ENCODE data around the gene AGTR1.
"Not testable (repeated sequence)": the region's sequence is repeated elsewhere in the genome, so short reads cannot be mapped to it uniquely, and the experiment has no call there.

The AGTR1 gene

GRCh38 chr3:148718982-148719862 lies 21.5 kb downstream of the AGTR1 start:
- DNase-seq (ENCODE audit: low read depth in 2 of 2) = no peak

GRCh38 chr3:148720873-148721272 lies 23.2 kb downstream of the AGTR1 start:
- DNase-seq (ENCODE audit: low read depth in 2 of 2) = no peak

GRCh38 chr3:148723631-148724030 lies 25.9 kb downstream of the AGTR1 start:
- no peak for DNase-seq (ENCODE audit: low read depth in 2 of 2)

- no peak for DNase-seq (ENCODE audit: low read depth in 2 of 2)
Measured at GRCh38 chr3:148727231-148727630, 29.5 kb downstream of the AGTR1 start.

- DNase-seq (ENCODE audit: low read depth in 2 of 2) = no peak
Measured at GRCh38 chr3:148728753-148729152, 31.1 kb downstream of the AGTR1 start.

- no peak for DNase-seq (ENCODE audit: low read depth in 2 of 2)
Measured at GRCh38 chr3:148729476-148730055, 31.9 kb downstream of the AGTR1 start.

GRCh38 chr3:148730676-148731075 lies 33.0 kb downstream of the AGTR1 start:
- no peak for DNase-seq (ENCODE audit: low read depth in 2 of 2)

- no peak for DNase-seq (ENCODE audit: low read depth in 2 of 2)
Measured at GRCh38 chr3:148735597-148735996, 37.9 kb downstream of the AGTR1 start.

GRCh38 chr3:148736086-148736485 lies 38.4 kb downstream of the AGTR1 start:
- DNase-seq (ENCODE audit: low read depth in 2 of 2) = no peak

GRCh38 chr3:148737104-148737530 lies 39.4 kb downstream of the AGTR1 start:
- DNase-seq (ENCODE audit: low read depth in 2 of 2) = no peak

- DNase-seq (ENCODE audit: low read depth in 2 of 2) = no peak
Measured at GRCh38 chr3:148739720-148740119, 42.0 kb downstream of the AGTR1 start.

- no peak for DNase-seq (ENCODE audit: low read depth in 2 of 2)
Measured at GRCh38 chr3:148740291-148740690, 42.6 kb downstream of the AGTR1 start.

- no peak for DNase-seq (ENCODE audit: low read depth in 2 of 2)
Measured at GRCh38 chr3:148741219-148741618, 43.5 kb downstream of the AGTR1 start.

- DNase-seq (ENCODE audit: low read depth in 2 of 2) = no peak
Measured at GRCh38 chr3:148742118-148742517, 44.4 kb downstream of the AGTR1 start.

GRCh38 chr3:148746053-148746452 lies 48.4 kb downstream of the AGTR1 start:
- no peak for DNase-seq (ENCODE audit: low read depth in 2 of 2)

GRCh38 chr3:148748283-148748682 lies 50.6 kb downstream of the AGTR1 start:
- DNase-seq (ENCODE audit: low read depth in 2 of 2) = no peak

- no peak for DNase-seq (ENCODE audit: low read depth in 2 of 2)
Measured at GRCh38 chr3:148750296-148750695, 52.6 kb downstream of the AGTR1 start.

GRCh38 chr3:148751461-148751860 lies 53.8 kb downstream of the AGTR1 start:
- DNase-seq (ENCODE audit: low read depth in 2 of 2) = no peak

- DNase-seq (ENCODE audit: low read depth in 2 of 2) = not testable (repeated sequence)
Measured at GRCh38 chr3:148753385-148753784, 55.7 kb downstream of the AGTR1 start.

- no peak for DNase-seq (ENCODE audit: low read depth in 2 of 2)
Measured at GRCh38 chr3:148755570-148755969, 57.9 kb downstream of the AGTR1 start.

- DNase-seq (ENCODE audit: low read depth in 2 of 2) = no peak
Measured at GRCh38 chr3:148756311-148756710, 58.6 kb downstream of the AGTR1 start.

- no peak for DNase-seq (ENCODE audit: low read depth in 2 of 2)
Measured at GRCh38 chr3:148757238-148758215, 59.8 kb downstream of the AGTR1 start.
